ENCODE results near the gene LGALS14.
"Not testable (repeated sequence)": the region's sequence is repeated elsewhere in the genome, so short reads cannot be mapped to it uniquely, and the experiment has no call there.

The LGALS14 gene

DNA sequence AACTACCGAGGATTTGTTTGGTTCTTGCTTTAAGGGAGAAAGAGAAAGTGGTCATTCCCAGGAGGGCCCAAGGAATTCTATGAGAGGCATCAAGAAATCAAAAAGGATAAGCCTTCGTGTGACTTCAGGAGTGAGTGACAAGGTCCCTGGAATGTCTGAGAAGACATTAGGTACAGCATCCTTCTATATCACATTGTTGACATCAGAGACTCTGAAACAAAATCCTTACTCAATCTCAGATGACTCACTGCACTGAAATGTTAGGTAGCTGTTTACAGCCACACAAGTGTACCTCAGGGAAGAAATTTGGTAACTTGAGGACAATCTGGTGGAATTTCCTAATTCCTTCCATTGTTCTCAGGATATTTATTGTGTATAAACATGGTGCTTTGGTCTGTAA lies 7.9 kb upstream of the LGALS14 start:
- no peak for DNase-seq

DNA sequence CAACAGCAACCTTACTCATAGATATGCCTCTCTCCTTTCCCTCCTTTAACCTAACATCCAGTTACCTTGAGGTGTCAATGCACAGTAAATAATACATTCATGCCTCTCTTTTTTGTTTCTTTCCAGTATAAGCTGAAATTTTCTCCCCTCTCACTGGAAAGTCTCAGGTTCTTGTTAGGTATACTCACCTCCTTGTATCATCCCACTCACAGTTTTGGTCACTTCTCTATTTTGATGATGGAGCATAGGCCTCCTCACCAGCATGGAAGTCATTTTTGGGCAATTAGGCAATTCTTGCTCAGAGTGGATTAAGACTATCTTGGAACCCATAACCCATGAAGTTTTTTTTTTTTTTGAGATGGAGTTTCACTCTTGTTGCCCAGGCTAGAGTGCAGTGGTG lies 5.7 kb upstream of the LGALS14 start:
- no peak for DNase-seq

DNA sequence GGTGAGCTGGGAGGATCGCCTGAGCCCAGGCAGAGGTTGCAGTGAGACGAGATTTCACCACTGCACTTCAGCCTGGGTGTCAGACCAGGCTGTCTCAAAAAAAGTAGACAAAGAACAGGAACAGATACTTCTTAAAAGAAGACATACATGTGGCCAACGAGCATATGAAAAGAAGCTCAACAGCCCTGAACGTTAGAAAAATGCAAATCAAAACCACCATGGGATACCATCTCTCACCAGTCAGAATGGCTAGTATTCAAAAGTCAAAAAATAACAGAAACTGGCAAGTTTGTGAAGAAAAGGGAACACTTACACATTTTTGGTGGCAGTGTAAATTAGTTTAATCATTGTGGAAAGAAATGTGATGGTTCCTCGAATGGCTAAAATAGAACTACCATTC lies 3.0 kb upstream of the LGALS14 start:
- DNase-seq = no peak

DNA sequence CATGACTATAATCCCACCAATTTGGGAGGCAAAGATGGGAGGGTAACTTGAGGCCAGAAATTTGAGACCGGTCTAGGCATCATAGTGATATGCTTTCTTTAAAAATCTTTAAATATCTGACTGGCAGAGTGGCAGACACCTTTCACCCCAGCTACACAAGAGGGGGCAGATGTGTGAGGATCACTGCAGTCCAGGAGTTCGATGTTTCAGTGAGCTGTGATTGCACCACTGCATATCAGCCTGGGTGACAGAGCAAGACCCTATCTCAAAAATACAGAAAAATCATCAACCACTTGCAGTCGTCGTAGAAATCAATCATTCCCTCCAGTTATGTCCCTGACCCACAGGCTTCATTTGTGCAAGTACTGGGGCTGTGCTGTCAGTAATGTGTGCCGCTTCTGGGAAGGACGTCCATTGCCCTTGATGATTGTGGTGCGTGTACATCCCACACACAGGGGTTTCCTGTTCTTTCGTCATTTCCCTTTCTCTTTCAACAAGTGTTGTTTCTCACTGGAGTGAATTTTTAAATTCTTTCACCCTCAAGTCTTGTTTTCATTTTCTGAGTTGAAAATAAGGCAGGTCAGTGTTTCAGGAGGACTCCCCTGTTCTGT lies 1.4 kb downstream of the LGALS14 start:
- no peak for DNase-seq

DNA sequence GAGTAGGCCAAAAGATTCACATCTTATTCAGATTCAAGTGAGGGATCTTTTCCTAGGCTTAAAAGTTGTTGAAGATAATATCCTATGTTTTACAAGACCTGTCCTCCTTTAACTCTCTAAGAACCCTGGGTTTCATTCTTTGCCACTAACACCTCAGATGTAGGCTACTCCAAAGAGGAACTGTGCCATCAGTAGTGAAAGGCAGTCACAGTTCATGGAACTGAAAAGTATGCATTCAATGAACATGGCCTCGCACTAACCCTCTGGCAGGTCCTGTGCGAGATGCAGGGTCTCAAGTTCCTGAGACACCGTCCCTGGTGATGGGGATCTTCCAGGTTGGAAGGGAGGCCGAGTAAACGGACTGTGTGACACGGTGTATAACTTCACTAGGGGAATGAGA lies 4.3 kb downstream of the LGALS14 start:
- no peak for DNase-seq

DNA sequence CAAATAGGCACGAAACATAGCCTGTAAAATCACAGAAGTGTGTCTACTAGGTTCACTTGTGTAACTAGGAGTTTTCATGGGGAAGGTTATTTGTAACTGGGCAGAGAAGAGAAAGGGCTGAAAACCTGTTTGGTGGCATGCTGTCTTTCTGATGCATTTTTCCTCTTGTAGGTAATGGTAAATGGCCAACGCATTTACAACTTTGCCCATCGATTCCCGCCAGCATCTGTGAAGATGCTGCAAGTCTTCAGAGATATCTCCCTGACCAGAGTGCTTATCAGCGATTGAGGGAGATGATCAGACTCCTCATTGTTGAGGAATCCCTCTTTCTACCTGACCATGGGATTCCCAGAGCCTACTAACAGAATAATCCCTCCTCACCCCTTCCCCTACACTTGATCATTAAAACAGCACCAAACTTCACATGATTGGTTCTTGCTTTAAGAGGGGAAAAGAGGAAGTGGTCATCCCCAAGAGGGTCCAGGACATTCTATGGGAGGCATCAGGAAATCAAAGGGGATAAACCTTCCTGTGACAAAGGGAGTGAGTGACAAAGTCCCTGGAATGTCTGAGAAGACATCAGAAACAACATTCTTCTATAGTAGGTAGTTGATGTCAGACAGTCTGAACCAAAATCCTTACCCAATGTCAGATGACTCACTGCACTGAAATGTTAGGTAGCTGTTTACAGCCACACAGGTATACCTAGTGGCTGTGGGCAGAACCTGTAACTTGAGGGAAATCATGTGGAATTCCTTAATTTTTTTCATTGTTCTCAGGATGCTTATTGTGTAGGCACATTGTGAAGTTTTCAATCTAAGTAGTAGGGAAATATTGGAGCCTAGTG lies 5.0 kb downstream of the LGALS14 start:
- DNase-seq = no peak

DNA sequence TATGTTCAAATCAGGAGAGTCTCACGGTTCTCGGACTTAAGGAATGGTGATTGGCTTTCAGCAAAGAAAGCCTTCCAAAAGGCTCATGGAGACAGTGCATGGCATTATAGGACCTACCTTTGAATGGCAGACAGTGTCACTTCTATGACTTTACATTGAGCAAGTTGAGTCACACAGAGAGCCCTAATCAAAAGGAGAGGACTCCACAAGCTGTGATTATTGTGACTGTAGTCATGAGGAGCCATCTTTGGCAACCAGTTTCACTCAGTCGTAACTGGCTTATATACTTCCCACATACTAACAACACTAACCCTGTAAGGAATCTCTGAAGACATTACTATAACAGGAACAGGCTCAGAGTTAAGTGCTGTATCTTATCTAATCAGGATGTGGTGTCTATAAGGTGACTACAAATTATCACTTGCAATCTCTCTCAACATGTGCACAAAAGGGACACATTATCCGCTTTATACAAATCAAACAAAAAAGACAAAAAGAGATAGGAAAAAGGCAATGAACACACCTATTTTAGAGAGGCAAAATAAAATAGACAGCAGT lies 6.1 kb downstream of the LGALS14 start:
- no peak for DNase-seq

DNA sequence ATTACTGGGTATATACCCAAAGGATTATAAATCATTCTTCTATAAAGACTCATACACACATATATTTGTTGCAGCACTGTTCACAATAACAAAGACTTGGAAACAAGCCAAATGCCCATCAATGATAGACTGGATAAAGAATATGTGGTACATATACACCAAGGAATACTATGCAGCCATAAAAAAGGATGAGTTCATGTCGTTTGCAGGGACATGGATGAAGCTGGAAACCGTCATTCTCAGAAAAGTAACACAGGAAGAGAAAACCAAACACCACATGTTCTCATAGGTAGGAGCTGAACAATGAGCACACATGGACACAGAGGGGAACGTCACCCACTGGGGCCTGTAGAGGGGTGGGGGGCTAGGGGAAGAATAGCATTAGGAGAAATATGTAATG lies 15.9 kb downstream of the LGALS14 start:
- DNase-seq = not testable (repeated sequence)

DNA sequence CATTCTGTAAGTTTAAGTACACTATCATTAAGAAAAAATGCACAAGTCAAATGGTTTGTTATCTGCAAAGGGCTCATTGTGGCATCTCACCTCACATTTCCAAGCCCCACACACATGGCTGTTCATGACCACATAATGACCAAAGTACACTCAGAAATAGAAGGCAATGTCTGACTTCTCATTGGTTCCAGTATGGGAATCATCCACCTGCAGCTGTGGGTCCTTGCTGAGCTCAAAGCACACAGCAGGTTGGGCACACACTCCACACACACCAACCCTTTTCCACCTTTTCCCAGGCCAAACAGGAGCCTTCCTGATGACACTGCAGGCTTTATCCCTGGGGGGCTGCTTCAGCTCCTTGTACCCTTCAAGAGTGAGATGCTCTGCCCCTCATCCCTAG lies 21.7 kb downstream of the LGALS14 start:
- DNase-seq = no peak

DNA sequence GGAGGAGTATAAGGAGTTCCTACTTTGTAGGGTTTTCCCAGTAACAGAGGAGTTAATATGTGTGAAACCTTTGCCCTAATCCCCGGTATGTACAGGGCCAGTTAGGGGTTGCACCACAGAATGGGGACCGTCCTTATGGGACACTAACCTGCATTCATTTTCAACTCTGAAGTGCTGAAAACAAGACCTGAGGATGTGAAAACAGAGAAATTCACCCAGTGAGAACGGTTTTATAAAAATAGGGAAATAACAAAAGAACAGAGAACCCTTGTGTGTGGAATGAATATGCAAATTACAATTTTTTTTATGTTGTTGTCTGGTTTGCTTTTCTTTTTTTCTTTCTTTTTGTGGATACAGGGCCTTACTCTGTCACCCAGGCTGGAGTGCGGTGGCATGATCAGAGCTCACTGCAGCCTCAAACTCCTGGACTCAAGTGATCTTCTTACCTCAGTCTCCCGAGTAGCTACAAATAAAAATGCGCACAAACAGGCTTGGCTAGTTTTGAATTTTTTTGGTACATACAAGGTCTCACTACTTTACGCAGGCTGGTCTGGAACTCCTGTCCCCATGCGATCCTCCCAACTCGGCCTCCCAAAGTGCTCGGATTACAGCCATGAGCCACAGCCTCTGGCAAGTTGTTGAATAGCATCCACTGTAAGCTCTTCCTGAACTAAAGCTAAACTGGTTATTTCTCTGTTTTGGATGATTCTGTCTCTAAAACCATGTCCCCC lies 23.0 kb downstream of the LGALS14 start:
- DNase-seq = no peak

DNA sequence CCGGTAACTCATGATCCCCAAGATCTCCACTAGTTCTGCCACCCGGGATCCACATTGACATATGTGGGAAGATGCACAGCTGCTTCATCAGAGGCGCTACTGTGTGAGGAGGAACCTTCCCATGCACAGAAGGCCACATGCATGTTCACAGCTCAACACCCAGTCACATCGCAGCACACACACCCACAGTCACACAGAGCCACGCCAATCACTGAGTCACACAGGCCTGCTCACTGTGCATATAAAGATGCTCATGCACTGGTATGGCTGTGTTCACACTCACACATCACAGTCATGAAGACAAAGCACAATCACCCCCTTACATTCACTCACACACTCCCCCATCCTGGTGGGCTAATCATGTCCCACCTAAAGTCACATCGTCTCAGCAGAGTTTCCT lies 23.8 kb downstream of the LGALS14 start:
- no peak for DNase-seq

DNA sequence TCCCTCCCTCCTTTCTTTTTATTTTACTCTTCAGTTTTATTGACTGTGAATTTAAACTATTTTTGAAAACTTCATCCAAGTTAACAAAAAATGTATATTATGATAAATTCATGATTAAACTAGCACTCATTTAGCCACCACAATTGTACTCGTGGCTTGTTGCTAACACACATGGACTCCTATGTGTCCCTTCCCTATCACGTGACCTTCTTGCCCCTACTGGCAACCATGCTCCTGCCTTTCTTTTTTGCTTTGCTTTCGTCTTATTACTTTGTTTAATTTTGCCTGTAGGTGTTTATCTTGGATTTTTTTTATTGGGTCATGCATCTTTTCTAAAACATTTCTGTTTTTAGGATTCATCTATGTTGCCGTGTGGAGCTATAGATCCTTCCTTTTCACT lies 25.3 kb downstream of the LGALS14 start:
- no peak for DNase-seq

DNA sequence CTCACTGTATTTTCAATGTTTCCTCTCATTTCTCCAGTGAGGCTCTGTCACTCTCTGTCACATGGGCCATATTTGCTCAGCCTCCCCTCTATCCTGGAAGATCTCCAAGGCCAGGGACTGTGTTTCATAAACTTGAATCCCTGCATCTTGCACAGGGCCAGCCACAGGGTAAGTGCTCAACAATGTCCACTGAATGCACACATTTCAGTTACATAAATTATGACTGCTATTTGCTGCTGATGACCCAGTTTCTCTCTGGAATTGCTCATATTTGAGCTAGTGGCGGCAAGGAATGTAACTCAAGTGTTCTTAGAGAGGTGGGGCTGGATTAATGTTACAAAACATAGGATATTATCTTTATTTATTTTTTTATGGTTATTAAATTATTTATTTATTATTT lies 27.4 kb downstream of the LGALS14 start:
- peak; percentile 36 for DNase-seq

DNA sequence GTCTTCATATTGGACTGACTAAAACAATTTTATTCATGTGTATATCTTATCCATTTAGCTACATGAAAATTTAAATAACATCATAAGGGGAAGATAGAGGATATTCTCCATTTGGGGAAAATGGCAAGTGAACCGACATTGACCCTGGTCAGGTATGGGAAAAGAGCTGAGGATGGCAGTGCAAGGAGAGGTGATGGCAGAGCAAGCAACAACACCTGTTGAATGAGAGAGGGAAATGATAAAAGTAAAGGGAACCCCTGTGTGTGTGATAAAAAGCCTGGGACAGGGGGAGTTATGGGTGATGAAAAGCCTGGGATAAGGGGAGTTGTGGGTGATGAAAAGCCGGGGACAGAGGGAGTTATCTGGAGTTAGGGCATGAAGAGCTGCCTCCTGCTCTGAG lies 29.6 kb downstream of the LGALS14 start:
- DNase-seq = no peak

DNA sequence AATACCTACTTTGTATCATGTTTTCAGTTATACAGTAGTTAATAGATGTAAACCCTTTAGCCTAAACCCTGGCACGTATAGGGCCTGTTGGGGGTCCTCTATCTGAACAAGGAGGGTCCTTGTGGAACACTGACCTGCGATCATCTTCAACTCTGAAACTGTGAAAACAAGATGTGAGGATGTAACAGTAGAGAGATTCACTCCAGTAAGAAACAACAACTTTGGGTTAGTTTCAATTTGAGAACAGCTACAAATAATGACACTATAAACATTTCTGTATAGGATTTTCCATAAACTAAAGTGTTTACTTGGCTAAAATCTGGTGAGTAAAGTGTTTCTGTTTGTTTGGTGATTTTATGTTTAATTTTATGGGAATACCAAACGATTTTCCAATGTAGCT lies 31.4 kb downstream of the LGALS14 start:
- no peak for DNase-seq

DNA sequence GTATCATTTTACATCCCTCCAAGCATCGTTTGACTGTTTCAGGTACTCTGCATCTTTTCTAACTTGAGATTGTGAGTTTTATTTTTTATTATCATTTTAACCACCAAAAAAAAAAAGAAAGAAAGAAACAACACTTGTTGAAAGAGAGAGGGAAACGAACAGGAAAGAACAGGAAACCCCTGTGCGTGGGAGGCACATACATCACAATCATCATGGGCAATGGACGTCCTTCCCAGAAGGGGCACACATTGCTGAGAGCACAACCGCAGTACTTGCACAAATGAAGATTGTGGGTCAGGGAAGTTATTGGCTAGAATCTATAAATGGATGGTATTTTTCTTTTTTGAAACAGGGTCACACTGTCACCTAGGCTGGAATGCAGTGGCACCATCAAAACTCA lies 31.8 kb downstream of the LGALS14 start:
- DNase-seq = no peak

DNA sequence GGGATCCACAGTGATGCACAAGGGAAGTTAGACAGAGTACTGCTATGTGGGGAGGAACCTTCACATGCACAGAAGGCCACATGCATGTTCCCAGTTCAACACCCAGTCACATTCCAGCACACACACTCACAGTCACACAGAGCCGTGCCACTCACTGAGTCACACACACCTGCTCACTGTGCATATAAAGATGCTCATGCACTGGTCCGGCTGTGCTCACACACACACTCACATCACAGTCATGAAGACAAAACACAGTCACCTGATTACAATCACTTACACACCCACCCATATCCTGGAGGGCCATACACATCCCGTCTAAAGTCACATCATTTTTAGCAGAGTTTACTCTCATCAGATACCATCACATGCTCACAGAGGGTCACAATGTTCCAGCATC lies 33.1 kb downstream of the LGALS14 start:
- DNase-seq = no peak

DNA sequence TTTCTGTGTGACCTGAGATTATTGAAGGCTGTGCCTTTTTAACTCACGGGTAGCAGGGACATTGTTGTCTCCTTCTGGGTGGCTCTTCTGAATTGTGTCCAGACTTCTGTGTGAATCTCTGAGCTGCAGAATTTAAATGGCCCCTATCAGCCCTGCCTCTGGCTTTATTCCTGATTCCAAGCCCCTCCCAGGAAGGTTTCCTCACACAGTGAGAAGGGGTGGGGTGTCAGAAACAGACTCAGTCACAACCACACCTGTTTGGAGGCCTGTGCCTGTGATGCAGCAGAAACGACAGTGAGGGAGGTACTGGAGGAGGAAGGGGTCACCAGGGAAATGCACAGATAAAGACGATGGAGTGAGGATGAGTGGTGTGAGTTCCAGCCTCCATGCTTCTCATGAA lies 33.6 kb downstream of the LGALS14 start, which contains the start of gene CLC:
Gene CLC, minus strand, starts transcription at position 139 of the 400 bp plus-strand sequence. Its CDS starts 77 bp downstream, at position 62.
- no peak for DNase-seq

DNA sequence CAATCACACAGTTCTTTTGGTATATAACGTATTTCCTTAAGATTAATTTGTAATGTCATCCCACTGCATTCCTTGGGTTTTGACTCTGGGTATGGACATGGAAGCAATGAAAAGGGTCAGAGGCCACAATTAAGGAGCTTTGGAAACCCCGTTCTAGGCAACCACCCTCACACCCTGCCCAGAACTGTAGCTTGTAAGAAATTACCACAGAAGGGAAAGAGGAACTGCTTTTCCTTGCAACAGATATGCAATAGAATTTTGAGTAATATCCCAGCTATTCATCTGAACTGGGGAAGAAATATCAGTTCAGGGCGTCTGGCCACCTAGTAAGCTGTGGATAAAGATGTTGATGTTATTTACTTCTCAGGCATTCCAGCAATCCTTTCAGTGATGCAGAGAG lies 34.5 kb downstream of the LGALS14 start:
- DNase-seq = no peak

DNA sequence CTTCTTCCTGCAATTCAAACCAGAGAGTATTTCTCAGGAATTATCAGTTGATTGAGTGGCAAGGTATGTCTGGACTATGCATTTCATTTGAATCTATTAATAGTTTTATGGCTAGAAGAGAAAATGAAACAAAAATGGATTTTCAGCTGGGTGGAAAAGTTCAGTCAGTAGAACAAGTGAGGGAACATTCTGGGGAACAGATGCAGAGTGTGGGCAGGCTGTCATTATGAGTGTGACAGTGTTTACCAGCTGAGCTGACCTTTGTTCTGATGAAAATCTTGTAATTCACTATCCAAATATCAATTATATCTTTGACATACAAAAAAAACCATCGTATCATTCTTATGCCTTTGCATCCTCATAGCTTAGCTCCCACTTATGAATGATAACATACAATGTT lies 36.1 kb downstream of the LGALS14 start:
- DNase-seq = no peak

DNA sequence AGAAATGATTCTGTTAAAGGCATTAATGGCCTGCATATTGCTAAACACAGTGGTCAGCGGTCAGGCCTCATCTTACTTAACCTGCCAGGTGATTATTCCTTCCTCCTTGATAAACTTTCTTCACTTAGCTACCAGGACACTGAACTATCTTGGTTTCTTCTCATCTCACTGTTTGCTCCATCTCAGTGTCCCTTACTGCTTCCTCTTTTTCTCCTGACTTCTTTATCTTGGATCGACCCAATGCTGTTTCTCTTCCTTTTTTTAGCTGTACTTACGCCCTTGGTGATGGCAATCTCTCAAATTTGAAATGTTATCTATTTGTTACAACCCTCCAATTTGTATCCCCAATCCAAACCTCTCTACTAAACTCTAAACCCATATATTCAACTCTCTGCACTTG lies 41.4 kb downstream of the LGALS14 start:
- DNase-seq = no peak

DNA sequence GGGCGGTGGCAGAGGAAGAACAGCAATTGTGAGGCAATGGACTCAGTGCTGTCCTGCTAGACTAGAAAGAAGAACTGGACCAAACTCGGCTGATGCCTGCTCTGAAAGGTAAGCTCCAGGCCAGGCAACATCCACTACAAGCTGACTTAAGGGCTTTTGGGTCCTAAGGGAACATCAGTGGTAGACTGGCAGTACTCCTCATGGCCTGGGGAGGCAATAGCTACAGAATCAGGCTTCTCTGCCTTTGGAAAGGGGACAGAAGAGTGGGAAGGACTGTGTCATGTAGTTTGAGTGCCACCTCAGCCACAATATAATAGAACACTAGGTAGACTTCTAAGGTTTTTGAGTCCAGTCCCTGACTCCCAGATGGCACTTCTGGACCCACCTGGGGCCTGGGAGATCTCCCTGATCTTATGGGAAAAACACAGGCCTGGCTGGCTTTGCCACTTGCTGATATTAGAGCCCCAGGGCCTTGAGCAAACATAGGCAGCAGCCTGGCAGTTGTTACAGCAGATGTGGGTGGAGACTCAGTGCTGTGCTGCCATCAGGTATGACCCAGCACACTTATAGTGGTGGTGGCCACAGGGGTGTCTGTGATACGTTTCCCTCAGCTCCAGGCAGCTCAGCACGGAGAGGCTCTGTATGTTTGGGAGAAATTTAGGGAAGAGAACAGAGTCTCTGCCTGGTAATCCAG lies 42.7 kb downstream of the LGALS14 start:
- DNase-seq = peak; percentile 69

DNA sequence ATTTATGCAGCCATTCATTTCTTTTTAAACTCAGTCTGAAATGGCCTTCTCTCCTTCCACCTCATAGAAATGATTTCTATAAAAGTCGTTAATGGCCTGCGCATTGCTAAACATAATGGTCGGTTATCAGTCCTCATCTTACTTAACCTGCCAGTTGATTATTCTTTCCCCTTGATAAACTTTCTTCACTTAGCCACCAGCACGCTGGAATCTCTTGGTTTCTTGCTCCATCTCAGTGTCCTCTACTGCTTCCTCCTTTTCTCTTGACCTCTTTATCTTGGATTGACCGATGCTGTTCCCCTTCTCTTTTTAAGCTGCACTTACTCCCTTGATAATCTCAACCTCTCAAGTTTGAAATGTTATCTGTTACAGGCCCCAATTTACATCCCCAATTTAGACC lies 45.7 kb downstream of the LGALS14 start:
- DNase-seq = no peak

Measured in DMS53 (cell line).